Measurements from ENCODE around the gene VEZF1. TPM values are rescaled to one million over a fixed set of nuclear protein-coding genes. Genes with fewer than 3 reads are reported as not detected.

The VEZF1 gene
- total RNA-seq, 2 experiments from 2014 or later: 26.8 to 29.8 TPM

DNA sequence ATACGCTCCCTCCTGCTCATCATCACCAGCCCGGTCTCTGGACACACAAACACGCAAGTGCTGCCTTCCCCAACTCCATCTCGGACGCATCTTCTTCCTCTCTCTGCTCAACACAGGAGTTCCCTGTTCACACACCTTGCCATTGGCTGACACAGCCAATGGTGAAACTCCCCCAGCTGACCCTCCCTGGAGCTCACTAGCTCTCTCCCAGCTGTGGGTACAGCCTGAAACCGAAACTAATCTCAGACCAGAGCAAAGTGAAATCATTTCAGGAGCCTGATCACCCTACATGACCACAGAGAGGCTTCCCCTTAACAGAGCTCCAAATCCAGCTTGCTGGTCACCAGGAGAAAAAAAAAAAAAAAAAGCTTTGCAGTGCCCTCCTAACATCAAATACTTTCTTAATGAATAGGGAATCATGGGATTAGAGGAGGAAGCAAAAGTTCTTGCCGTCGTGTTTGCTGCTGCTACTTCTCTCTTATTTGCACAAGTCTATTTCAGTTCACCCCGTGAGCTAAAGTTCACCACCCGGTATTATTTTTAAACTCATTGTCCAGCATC is 41.2 kb downstream of the VEZF1 start:
- intact Hi-C loops (cut with micrococcal nuclease): no loop called here
- CTCF ChIA-PET: interaction anchor here (0.7 to 3.6 kb wide), 6 partner anchors 9 to 226 kb away, joined by 3 to 24 read pairs (median 5); partner anchors contain the start of gene CUEDC1
- H3K36me3 Mint-ChIP-seq: no peaks in the 10 kb centered on the region
- peaks cover 9% of the 10 kb centered on the region for H3K27me3 Mint-ChIP-seq
- peak overlapping the region; percentile 33 for H3K4me3 Mint-ChIP-seq
- H3K9me3 Mint-ChIP-seq: no peaks in the 10 kb centered on the region
- peak; percentile 56 for DNase-seq
- peaks cover 34% of the 10 kb centered on the region for H3K4me1 Mint-ChIP-seq (ENCODE audit: low read depth)
- H3K27ac Mint-ChIP-seq: no peak overlapping the region
- POLR2A ChIA-PET: interaction anchor here (0.7 to 1.4 kb wide), 5 partner anchors 10 to 60 kb away, joined by 3 to 4 read pairs (median 3); partner anchors contain the start of gene SRSF1

DNA sequence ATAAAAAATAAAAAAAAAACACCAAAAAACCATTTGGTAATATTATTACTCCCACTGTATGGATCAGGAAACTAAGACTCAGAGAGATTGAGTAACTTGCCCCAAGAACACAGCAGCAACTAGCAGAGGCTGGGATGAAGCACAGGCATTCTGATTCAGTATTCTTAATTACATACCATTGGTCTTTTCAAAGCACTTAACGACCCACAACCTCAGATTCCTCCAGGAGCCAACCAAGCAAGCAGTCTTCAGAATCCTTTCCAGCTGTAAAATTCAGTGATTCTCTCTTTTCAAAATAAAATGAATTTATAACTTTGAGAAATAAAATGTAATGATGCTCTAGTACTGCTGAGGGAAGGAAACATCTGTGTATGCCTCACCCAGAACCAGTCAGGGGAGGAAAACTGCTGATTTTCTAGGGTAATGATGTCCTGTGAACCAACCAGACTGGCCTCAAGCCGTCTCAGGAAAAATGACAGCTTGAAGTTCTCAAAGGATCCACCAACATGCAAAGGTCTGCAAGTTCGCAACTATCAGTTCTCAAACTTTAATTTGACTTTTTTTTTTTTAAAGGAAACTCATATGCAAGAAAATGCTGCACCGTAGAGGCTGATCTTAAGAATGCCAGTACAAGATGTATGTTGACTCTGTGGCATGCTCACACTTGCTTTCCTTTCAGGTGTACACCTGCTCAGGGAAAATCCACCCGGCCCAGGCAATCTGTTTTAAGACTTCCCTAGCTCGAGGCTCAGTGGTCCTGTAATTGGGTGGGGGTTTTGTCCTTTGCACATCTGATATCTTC is 41.9 kb downstream of the VEZF1 start:
- peaks cover 9% of the 10 kb centered on the region for H3K27me3 Mint-ChIP-seq
- no peaks in the 10 kb centered on the region for H3K36me3 Mint-ChIP-seq
- no peak for DNase-seq
- POLR2A ChIA-PET: interaction anchor here (0.9 to 1.4 kb wide), 3 partner anchors 41 to 61 kb away, joined by 3 to 4 read pairs (median 3); partner anchors contain the start of gene SRSF1
- H3K4me3 Mint-ChIP-seq: peak overlapping the region; percentile 33
- CTCF ChIA-PET: interaction anchor here (3.6 kb wide), 1 partner anchor 54 kb away, joined by 24 read pairs; no protein-coding TSS in a partner anchor
- H3K4me1 Mint-ChIP-seq (ENCODE audit: low read depth): peaks cover 34% of the 10 kb centered on the region
- H3K27ac Mint-ChIP-seq: no peak overlapping the region
- no peaks in the 10 kb centered on the region for H3K9me3 Mint-ChIP-seq
- intact Hi-C loops (cut with micrococcal nuclease): no loop called here

DNA sequence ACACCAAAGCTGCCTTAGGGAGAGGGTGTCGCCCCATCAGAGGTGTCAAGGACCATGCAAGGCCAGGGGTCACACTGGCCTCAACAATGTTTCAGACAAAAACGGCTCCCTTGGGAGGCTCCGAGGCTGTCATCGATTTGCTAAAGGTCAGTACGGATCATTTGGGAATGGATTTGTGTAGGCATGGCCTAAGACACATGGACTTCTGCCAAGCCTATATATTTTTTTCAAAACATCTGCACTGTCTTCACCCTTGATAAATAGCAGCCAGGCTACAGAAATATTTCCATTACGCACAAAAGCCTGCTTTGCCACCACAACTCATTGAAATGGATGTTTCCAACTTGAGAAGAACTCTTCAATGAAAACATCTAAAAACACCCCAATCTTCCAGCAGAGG is 43.1 kb downstream of the VEZF1 start:
- H3K36me3 Mint-ChIP-seq: no peaks in the 10 kb centered on the region
- H3K9me3 Mint-ChIP-seq: no peaks in the 10 kb centered on the region
- H3K4me3 Mint-ChIP-seq: no peak overlapping the region
- CTCF ChIA-PET: interaction anchor here (0.6 kb wide), 1 partner anchor 55 kb away, joined by 3 read pairs; no protein-coding TSS in a partner anchor
- intact Hi-C loops (cut with micrococcal nuclease): no loop called here
- no peak overlapping the region for H3K27ac Mint-ChIP-seq
- H3K27me3 Mint-ChIP-seq: peaks cover 11% of the 10 kb centered on the region
- POLR2A ChIA-PET: interaction anchor here (0.6 kb wide), 1 partner anchor 14 kb away, joined by 4 read pairs; no protein-coding TSS in a partner anchor
- H3K4me1 Mint-ChIP-seq (ENCODE audit: low read depth): peaks cover 39% of the 10 kb centered on the region
- no peak for DNase-seq

DNA sequence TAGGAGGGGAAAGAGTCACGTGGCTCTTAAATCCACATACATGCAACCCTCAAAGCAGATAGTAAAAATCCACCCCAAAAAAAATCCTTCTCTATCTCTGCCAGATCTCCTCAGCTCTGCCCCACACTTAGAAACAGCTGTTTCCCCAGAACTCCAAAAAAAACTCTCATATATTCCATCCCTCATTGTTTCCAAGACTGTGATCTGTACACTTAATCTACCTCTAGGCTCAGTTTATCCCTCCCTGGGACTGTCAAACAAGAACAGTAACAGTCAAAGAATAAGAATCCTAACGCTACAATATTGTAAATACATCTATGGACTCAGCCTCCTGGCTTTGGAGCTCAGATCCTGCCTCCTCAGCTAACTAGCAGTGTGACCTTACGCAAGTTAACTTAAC is 44.4 kb downstream of the VEZF1 start:
- Mint-ChIP-seq H3K4me3 (no peak overlapping the region), H3K27me3 (peaks cover 13% of the 10 kb centered on the region), H3K4me1 (ENCODE audit: low read depth) (peaks cover 38% of the 10 kb centered on the region), H3K9me3 (no peaks in the 10 kb centered on the region), H3K27ac (no peak overlapping the region), H3K36me3 (no peaks in the 10 kb centered on the region)
- intact Hi-C loops (cut with micrococcal nuclease): no loop called here
- ChIA-PET POLR2A (no interaction called here), CTCF (interaction anchor here (1.2 to 1.3 kb wide), 2 partner anchors 43 to 257 kb away, joined by 3 read pairs; no protein-coding TSS in a partner anchor)
- no peak for DNase-seq

DNA sequence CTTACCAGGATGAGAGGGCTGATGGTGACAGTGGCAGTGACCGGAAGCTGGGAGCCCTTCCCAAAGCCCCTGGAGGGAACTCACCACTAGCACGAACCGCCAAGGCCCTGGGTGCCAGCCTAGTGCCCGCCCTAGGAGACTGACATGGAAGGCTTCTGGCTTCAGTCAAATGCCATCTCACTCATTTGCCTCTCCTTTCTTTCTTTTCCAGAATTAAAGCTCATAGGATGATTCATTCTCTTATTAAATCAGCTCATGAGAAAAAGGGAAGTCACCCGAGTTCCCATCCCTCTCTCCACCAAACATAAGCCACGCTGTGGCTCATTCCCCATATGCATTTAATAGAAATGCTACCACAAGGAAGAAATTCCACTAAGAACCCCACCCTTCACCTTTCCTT is 44.9 kb downstream of the VEZF1 start:
- Mint-ChIP-seq H3K36me3 (no peaks in the 10 kb centered on the region), H3K4me1 (ENCODE audit: low read depth) (peaks cover 33% of the 10 kb centered on the region), H3K27me3 (peaks cover 13% of the 10 kb centered on the region), H3K27ac (no peak overlapping the region), H3K4me3 (no peak overlapping the region), H3K9me3 (no peaks in the 10 kb centered on the region)
- CTCF ChIA-PET: interaction anchor here (1.2 to 1.3 kb wide), 2 partner anchors 44 to 257 kb away, joined by 3 read pairs; no protein-coding TSS in a partner anchor
- POLR2A ChIA-PET: no interaction called here
- DNase-seq: no peak
- intact Hi-C loops (cut with micrococcal nuclease): no loop called here

DNA sequence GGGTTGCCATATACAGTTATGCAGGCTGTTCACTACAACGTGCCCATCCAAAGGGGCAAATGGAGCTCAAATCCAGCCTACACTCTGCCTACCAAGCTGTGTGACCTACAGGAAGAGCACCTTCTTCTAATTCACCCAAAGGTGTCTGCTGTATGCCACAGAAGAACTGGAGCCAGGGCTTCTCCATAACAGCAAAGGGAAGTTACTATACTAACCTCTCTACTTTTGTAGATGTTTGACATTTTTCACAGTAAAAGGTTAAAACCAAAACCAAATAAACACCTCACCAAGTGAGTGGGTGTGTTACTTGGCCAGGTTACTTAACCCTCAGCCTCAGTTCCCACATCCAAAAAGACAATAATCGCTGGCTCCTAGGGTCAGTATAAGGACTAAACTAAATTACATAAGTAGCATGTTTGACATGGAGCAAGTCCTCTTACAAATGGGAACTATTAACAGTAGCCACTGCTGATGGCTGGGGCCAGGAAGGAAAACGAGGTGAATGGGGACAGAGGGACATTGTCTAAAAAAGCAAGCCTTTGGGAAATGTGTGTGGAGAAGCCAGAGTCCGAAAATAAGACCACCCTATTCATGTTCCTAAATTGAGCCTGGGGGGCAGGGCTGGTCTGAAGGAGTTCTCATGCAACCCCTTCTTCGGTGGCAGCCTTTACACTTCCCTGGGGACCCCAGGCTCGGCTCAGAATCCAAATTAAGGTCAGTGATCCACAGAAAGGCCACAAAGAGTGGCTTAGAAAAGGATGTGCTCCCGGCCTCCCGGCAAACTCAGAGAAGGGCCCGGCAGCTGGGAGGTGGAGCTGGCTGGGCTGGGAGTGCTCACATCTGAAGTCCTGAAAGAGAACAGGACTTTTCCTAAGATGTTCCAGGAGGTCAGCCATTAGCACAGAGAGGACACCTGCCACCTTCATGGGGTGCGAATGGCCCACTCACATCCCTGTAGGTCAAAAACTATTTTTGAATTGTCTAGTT is 46.4 kb downstream of the VEZF1 start:
- no peak overlapping the region for H3K27ac Mint-ChIP-seq
- ChIA-PET CTCF (no interaction called here), POLR2A (no interaction called here)
- DNase-seq: no peak
- peaks cover 24% of the 10 kb centered on the region for H3K4me1 Mint-ChIP-seq (ENCODE audit: low read depth)
- H3K36me3 Mint-ChIP-seq: no peaks in the 10 kb centered on the region
- intact Hi-C loops (cut with micrococcal nuclease): no loop called here
- no peaks in the 10 kb centered on the region for H3K9me3 Mint-ChIP-seq
- no peak overlapping the region for H3K4me3 Mint-ChIP-seq
- peaks cover 11% of the 10 kb centered on the region for H3K27me3 Mint-ChIP-seq

DNA sequence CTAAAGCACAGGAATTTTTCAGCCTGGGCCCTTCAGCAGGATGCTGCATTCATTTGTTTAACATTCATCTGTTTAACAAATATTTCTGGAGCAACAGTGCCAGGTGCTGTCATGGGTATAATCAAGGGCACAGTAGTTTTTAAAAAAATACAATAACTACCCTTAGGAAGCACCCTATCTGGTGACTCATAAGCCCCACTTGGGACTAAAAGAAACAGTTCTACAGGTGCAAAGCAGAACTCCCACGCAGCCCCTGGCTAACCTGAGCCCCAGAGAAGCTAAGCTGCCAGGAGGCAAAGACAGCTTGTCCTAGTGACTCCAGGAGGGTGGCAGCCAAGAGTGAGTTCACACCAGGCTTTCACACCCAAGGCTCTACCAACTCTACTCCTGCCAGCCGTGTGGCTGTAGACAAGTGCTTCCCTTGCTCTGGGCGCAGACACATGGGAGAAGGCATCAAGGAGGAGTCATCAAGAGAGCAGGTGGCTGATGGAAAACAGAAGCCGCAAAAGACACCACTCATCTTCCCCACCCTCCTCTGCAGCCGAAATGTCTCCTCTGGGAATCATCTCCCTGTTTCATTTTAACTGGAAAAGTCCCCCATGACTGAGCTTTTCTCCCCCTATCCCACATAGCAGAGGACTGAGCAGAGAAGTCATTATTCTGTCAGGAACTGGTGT is 47.3 kb downstream of the VEZF1 start:
- Mint-ChIP-seq H3K4me1 (ENCODE audit: low read depth) (peaks cover 19% of the 10 kb centered on the region), H3K27me3 (peaks cover 8% of the 10 kb centered on the region), H3K4me3 (no peak overlapping the region), H3K36me3 (no peaks in the 10 kb centered on the region), H3K9me3 (no peaks in the 10 kb centered on the region), H3K27ac (no peak overlapping the region)
- DNase-seq: peak; percentile 38
- intact Hi-C loops (cut with micrococcal nuclease): no loop called here
- ChIA-PET POLR2A (interaction anchor here (1.0 kb wide), 1 partner anchor 10 kb away, joined by 5 read pairs; no protein-coding TSS in a partner anchor), CTCF (interaction anchor here (0.5 to 1.0 kb wide), 2 partner anchors 14 to 181 kb away, joined by 4 read pairs; partner anchors contain the start of gene CUEDC1)

DNA sequence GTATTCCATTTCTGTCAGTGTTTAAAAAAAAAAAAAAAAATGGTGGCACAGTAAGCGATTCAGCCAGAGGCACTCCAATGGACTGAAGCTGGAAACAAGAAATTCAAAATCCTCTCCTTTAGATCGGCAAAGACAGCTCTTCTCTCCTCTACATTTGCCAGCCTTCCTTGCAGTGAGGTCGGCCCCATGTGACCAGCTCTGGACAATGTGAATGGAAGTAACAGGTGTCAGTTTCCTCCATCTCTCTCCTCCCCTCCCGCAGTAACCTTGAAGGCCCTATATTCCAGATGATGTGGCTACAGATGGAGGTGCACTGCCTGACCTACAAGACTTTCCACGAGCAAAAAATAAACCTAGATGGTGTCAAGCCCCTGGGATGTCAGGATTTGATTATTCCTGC is 47.8 kb downstream of the VEZF1 start:
- intact Hi-C loops (cut with micrococcal nuclease): no loop called here
- POLR2A ChIA-PET: interaction anchor here (1.0 kb wide), 1 partner anchor 11 kb away, joined by 5 read pairs; no protein-coding TSS in a partner anchor
- H3K4me3 Mint-ChIP-seq: no peak overlapping the region
- CTCF ChIA-PET: interaction anchor here (0.9 to 1.0 kb wide), 4 partner anchors 11 to 85 kb away, joined by 3 to 4 read pairs (median 3); partner anchors contain the start of gene CUEDC1
- no peak for DNase-seq
- no peaks in the 10 kb centered on the region for H3K36me3 Mint-ChIP-seq
- H3K4me1 Mint-ChIP-seq (ENCODE audit: low read depth): peaks cover 19% of the 10 kb centered on the region
- no peak overlapping the region for H3K27ac Mint-ChIP-seq
- H3K9me3 Mint-ChIP-seq: no peaks in the 10 kb centered on the region
- H3K27me3 Mint-ChIP-seq: peaks cover 8% of the 10 kb centered on the region

DNA sequence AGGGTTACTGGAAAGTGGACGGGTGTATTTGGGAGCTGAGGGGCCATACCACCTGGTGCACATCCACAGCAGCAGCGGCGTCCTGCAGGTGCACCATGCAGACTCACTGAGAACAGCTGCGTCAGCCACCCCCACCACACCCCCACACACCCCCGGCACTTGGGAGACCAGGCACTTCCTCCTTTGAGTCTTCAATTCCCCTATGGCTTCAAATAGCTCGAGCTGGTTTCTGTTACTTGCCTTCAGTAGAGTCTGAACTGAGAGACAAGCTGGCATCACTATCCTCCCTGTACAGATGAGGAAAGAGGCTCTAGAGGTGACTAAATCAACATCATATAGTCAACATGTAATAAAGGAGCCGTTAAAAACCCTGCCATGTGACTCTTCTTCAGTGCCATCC is 48.3 kb downstream of the VEZF1 start:
- H3K27me3 Mint-ChIP-seq: peaks cover 8% of the 10 kb centered on the region
- CTCF ChIA-PET: interaction anchor here (0.9 to 1.4 kb wide), 5 partner anchors 11 to 84 kb away, joined by 3 to 4 read pairs (median 3); partner anchors contain the start of gene CUEDC1
- H3K27ac Mint-ChIP-seq: no peak overlapping the region
- intact Hi-C loops (cut with micrococcal nuclease): no loop called here
- POLR2A ChIA-PET: interaction anchor here (1.0 kb wide), 1 partner anchor 11 kb away, joined by 5 read pairs; no protein-coding TSS in a partner anchor
- peaks cover 19% of the 10 kb centered on the region for H3K4me1 Mint-ChIP-seq (ENCODE audit: low read depth)
- H3K9me3 Mint-ChIP-seq: no peaks in the 10 kb centered on the region
- H3K4me3 Mint-ChIP-seq: no peak overlapping the region
- peak; percentile 41 for DNase-seq
- no peaks in the 10 kb centered on the region for H3K36me3 Mint-ChIP-seq

DNA sequence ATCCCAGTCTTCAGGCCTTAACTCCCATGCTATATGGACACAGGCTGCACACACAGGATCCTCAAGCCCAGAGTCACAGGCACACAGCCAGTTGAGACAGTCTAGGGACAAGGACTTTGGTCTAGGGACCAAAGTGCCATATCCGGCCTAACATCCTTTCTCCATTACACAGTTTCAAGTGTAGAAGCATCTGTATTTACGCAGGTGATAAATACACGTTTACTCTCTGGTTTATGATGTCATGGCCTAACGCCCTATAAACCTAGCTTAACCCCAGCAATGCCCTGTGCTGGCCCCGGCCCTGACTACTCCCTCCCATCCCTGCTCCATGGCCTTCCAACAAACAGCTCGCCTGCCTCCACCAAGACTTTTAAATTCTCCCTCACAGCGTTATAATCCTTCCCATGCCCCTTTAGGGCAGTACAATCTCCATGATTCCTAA is 50.0 kb downstream of the VEZF1 start:
- intact Hi-C loops (cut with micrococcal nuclease): no loop called here
- no peak for DNase-seq
- Mint-ChIP-seq H3K27ac (no peak overlapping the region), H3K4me1 (ENCODE audit: low read depth) (peaks cover 19% of the 10 kb centered on the region), H3K36me3 (no peaks in the 10 kb centered on the region), H3K27me3 (peaks cover 4% of the 10 kb centered on the region), H3K4me3 (no peak overlapping the region), H3K9me3 (no peaks in the 10 kb centered on the region)
- POLR2A ChIA-PET: no interaction called here
- CTCF ChIA-PET: no interaction called here

DNA sequence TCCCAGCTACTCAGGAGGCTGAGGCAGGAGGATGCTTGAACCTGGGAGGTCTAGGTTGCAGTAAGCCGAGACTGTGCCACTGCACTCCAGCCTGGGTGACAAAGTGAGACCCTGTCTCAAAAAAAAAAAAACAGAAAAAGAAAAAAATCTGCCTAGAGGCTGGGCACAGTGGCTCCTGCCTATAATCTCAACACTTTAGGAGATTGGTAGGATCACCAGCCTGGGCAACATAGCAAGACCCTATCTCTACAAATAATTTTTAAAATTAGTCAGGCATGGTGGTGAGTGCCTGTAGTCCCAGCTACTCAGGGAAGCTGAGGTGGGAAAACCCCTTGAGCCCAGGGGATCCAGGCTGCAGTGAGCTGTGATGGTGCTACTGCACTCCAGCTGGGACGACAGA is 50.6 kb downstream of the VEZF1 start:
- POLR2A ChIA-PET: no interaction called here

More for the DNA sequence above, 50.6 kb downstream of the VEZF1 start:
- Mint-ChIP-seq H3K27ac (no peak overlapping the region), H3K36me3 (no peaks in the 10 kb centered on the region), H3K4me3 (no peak overlapping the region), H3K9me3 (no peaks in the 10 kb centered on the region), H3K4me1 (ENCODE audit: low read depth) (peaks cover 19% of the 10 kb centered on the region), H3K27me3 (peaks cover 4% of the 10 kb centered on the region)
- CTCF ChIA-PET: no interaction called here
- DNase-seq: no peak
- intact Hi-C loops (cut with micrococcal nuclease): no loop called here

All from activated CD4-positive, alpha-beta memory T cell treated with anti-CD3 and anti-CD28 coated beads for 36 hours (primary cell).